GM19043 (cell line): ENCODE data around the gene ITGA2B.
"Not testable (repeated sequence)": the region's sequence is repeated elsewhere in the genome, so short reads cannot be mapped to it uniquely, and the experiment has no call there.

Experiments used
- ATAC-seq: cut with Tn5 transposase; IDR thresholded peaks from one replicate; pipeline ENCODE4 v1.9.1; 2021; ENCODE audit warnings: low read depth; ENCODE audit not compliant: unreplicated experiment

Gene ITGA2B

DNA sequence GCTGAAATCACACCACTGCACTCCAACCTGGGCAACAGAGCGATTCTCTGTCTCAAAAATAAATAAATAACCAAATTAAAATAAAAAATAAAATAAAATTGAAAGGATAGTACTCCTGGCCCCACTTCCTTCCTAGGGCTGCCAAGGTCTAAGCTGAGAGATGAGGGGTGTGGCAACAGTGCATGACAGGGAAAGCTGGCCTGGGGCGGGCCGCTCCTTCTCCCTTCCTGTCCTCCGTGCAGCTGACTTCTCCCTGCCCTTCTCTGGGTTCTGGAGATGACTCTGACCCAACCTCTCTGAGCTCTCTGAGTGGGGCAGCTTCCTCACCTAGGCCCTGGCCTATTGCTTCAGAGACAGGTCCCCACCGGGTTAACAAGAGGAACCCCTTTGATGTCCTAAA, 56.1 kb downstream of the ITGA2B start:
- no peak for ATAC-seq

DNA sequence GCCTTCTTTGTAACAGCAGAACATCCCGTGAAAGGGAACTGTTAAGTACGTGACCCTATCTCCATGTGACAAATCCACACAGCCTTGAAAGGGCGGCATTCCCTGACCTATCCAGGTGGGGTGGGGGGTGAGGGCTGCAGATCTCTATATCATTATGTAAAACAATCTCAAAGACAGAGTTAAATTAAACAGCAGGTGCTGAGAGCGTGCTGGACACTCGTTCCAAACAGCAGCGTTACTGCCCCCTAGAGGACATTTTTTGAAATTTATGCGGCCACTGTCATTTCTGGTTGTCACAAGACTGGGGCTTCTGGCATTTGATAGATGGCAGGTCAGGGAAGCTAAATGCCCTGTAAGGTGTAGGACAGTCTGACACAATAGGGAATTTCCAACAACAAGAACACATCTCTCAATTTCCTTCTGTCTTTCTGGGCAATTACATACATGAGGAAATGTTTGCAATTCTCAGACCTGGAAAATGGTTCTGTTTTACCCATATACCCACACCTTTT, 58.1 kb downstream of the ITGA2B start:
- ATAC-seq, result no peak

DNA sequence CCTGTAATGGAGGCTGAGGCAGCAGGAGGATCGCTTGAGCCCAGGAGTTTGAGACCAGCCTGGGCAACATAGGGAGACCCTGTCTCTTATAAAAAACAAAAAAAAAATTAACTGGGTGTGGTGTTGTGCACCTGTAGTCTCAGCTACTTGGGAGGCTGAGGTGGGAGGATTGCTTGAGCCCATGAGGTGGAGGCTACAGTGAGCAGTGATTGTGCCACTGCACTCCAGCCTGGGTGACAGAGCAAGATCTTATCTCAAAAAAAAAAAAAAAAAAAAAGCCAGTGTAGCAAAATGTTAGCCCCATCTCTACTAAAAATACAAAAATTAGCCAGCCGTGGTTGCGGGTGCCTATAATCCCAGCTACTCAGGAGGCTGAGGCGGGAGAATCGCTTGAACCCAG, 59.2 kb downstream of the ITGA2B start:
- not testable (repeated sequence) for ATAC-seq

- not testable (repeated sequence) for ATAC-seq
Observed at GRCh38 chr17:44329516-44329915, 59.9 kb downstream of the ITGA2B start.

GRCh38 chr17:44327715-44328449, 61.6 kb downstream of the ITGA2B start:
- ATAC-seq, result no peak

- peak; percentile 63 for ATAC-seq
Observed at GRCh38 chr17:44326861-44327444, 62.5 kb downstream of the ITGA2B start.

DNA sequence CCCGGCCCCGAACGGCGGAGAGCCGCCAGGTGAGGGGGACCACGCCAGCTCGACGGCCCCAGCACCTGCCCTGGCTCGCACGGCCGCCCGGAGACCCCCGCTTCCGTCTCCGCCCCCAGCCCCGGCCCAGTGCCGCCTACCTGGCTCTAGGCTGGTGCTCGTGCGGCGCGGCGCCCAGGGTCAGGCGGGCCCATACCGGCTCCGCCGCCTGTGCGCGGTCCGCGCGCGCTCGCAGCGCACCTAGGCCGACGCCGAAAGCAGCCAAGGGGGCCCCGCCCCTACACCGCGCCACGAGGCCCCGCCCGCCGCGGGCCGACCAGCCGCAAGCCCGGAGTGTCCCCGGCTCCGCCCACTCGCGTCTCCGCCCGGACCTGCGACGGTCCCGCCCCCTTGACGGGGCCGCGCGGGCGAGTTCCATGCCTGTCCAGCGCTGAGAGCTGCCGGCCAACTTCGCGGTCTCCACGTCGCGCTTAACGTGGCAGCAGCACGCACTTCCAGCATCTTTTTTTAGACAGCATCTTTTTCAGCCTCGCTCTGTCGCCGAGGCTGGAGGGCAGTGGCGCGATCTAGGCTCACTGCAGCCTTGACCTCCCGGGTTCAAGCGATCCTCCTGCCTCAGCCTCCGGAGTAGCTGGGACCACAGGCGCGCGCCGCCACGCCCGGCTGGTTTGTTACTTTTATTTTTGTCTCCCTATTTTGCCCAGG, 64.7 kb downstream of the ITGA2B start, which contains the start of gene SLC25A39:
SLC25A39 (minus strand) TSS at position 253 of the 705 bp plus-strand sequence. CDS start 1,261 bp downstream, outside the sequence.
- ATAC-seq, result peak; percentile 49

DNA sequence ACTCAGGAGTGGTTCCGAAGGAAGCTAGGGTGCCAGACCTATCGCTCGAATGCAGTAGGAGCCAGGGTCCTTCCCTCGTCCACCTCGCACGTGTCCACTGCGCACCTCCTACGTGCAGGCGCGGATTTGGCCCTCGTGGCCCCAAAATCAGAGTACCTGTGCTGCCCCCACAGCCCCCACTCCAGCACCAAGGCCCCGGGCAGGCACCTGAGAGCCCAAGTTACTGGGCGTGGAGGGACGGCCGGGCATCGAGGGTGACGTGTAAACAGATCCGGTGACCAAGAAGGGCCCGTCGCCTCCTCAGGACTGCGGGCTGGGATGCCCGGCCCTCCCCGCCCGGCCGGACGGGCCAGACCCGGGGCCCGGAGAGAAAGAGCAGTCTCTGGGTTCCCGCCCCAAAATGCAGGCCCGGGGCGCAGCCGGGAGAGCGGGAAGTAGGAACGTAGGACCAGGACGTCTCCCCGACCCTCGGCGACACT, 65.3 kb downstream of the ITGA2B start:
- ATAC-seq, result no peak

DNA sequence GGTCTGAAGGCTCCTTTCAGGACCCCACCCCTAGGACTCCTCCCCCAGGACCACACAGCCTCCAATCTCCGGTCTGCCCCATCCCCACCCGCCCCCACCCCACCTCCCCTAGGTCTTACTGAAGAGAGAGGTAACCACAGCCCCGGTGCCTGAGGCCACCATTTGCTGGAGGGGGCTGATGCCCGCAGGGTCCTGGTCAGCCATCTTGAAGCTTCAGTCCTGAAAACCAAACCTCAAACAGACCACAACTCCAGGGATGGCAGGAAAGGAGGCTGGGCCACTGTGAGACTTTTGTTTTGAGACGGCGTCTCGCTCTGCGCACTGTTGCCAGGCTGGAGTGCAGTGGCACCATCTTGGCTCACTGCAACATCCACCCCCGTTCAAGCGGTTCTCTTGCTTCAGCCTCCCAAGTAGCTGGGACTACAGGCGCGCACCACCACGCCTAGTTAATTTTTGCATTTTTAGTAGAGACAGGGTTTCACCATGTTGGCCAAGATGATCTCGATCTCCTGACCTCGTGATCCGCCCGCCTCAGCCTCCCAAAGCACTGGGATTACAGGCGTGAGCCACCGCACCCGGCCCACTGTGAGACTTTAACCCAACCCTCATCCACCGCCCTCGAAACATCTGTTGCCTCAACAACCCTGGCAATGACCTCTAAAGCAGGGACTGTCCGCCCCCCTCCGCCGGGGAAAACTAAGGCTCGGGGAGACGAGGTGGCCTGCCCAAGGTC, 65.9 kb downstream of the ITGA2B start:
- no peak for ATAC-seq

DNA sequence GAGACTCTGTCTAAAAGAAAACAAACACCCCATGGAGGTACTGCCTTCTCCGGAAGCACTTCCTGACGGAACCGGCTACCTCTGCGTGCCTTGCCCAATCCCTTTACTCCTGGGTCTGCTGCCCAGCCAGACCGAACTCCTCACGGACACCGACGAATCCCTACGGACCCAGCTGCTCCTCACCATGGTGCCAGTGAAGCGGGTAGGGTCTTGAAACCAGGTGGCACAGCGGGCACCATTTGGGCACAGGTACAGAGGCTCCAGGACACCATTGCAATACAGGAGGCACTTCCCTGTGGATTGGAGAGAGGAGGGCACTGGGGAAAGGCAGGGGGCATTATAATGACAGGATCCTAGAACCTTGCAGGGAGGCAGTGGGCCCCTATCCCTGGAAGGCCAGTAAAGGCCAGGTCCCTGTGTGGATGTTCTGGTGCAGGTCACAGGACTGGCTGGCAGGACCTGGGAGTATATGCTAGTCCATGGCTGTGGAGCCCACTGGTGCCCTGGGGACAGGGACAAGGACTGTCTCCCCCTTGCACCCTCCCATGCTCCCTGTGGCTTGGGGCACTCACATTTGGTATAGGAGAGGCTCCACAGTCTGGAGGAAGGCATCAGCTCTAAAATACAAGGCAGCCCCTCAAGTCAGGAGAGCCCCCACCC, 67.1 kb downstream of the ITGA2B start:
- no peak for ATAC-seq
